ENCODE results near the gene ADAM8.

Gene ADAM8

DNA sequence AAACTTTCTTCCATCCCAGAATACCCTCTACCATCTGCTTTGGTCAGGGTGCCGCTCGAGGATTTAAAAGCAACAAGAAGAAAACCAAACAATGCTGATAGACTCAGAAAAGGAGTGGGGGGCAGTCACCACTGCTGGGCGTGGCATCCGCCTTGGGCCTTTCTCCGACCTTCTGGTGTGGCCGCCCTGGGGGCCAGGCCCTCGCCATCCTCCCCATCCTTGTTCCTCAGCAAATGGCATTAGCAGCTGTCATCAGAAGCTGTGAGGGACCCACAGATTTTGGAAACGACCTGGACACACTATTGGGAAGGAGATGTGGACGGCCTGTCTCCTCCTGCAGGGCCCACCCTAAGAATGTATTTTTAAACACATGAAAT, 36.1 kb upstream of the ADAM8 start:
- DNase-seq (ENCODE audit: extremely low spot score) = no peak
- TF ChIP-seq, protein P1, sequence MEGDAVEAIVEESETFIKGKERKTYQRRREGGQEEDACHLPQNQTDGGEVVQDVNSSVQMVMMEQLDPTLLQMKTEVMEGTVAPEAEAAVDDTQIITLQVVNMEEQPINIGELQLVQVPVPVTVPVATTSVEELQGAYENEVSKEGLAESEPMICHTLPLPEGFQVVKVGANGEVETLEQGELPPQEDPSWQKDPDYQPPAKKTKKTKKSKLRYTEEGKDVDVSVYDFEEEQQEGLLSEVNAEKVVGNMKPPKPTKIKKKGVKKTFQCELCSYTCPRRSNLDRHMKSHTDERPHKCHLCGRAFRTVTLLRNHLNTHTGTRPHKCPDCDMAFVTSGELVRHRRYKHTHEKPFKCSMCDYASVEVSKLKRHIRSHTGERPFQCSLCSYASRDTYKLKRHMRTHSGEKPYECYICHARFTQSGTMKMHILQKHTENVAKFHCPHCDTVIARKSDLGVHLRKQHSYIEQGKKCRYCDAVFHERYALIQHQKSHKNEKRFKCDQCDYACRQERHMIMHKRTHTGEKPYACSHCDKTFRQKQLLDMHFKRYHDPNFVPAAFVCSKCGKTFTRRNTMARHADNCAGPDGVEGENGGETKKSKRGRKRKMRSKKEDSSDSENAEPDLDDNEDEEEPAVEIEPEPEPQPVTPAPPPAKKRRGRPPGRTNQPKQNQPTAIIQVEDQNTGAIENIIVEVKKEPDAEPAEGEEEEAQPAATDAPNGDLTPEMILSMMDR (IDR thresholded peaks at IDR 0.05; ENCODE audit: control extremely low read depth, extremely low read depth, low read depth, missing control alignments) = no peak
- CTCF ChIA-PET = interaction anchor here (1.2 to 4.2 kb wide), 3 partner anchors 11 to 77 kb away, joined by 3 to 44 read pairs (median 13); no protein-coding TSS in a partner anchor
- POLR2A ChIA-PET = no interaction called here

DNA sequence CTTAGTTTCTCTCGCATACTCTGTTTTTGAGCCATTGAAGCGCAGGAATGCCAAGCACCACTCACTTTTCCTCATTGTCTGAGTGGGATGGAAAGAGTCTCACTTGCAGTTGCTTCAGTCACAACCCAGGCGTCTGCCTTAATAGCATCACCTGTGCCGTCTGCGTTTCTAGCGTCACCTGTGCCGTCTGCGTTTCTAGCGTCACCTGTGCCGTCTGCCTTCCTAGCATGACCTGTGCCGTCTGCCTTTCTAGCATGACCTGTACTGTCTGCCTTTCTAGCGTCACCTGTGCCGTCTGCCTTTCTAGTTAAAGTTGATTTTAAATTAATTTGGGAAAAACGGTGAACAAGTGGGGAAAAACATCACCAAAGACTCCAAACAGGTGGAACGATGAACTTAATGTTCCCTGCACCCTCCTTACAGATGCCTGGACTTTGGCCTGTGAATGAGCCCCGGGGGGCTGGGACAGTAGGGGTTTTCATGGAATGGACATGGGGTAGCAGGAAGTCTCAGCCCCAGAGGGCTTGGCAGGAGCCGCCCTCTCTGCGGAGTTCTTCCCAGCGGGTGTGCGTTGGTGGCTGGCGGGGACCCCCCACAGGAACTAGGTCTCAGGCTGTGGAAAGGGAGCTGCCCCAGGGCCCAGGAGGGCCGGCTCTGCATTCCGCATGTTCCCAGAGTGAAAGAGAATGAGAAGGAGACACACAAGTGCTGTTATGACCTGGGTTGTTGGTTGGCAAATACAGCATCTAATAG, 35.5 kb upstream of the ADAM8 start:
- POLR2A ChIA-PET = no interaction called here
- CTCF ChIA-PET = interaction anchor here (4.2 kb wide), 1 partner anchor 16 kb away, joined by 44 read pairs; no protein-coding TSS in a partner anchor
- no peak for DNase-seq (ENCODE audit: extremely low spot score)
- TF ChIP-seq, protein P1 (IDR thresholded peaks at IDR 0.05; ENCODE audit: control extremely low read depth, extremely low read depth, low read depth, missing control alignments) = no peak

DNA sequence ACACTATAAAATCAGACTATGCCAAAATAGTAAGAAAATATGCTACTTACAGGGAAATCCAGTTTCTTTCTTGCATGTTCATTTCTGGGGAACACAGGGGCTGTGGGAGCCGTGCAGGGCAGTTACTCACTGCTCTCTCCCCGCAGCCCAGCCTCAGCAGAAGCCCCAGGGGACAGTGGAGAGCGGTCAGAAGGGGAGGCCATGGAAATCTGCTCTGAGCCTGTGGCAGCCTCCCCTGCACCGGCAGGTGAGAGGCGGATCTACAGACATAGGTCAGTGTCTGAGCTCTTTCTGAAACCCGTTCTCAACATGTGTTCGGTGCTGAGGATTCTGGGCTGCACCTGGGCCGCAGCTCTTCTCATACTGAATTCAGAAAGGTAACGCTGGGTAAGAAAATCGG, 34.9 kb upstream of the ADAM8 start:
- ChIA-PET CTCF (no interaction called here), POLR2A (no interaction called here)
- no peak for DNase-seq (ENCODE audit: extremely low spot score)
- TF ChIP-seq, protein P1 (IDR thresholded peaks at IDR 0.05; ENCODE audit: control extremely low read depth, extremely low read depth, low read depth, missing control alignments) = no peak

DNA sequence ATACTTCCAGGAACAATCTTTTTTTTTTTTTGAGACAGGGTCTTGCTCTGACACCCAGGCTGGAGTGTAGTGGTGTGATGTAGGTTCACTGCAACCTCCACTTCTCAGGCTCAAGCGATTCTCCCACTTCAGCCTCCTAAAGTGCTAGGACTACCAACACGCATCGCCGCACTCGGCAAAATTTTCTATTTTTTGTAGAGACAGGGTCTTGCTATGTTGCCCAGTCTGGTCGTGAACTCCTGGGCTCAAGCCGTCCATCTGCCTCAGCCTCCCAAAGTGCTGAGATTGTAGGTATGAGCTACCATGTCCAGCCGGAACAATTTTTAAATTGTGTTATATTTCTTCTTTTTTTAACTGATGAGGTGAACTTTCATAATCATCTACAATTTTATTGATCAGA, 34.1 kb upstream of the ADAM8 start:
- TF ChIP-seq, protein P1 (IDR thresholded peaks at IDR 0.05; ENCODE audit: control extremely low read depth, extremely low read depth, low read depth, missing control alignments) = no peak
- CTCF ChIA-PET = interaction anchor here (1.7 kb wide), 1 partner anchor 19 kb away, joined by 8 read pairs; no protein-coding TSS in a partner anchor
- no peak for DNase-seq (ENCODE audit: extremely low spot score)
- POLR2A ChIA-PET = no interaction called here

DNA sequence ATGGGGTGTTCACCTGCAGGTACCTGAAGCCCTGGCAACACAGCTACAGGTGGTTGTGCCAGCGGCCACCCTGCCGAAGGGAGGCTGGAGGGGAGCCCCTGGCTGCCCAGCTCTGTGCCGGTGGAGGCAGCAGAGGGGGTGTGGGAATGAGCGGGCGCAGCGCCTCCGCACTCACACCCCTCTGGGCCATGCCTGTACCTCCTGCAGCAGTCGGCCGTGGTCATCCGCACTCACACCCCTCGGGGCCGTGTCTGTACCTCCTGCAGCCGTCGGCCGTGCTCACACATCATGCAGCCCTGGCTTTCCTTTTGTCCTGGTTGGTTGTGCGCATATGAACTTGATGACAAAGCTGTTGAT, 33.7 kb upstream of the ADAM8 start:
- POLR2A ChIA-PET = no interaction called here
- no peak for DNase-seq (ENCODE audit: extremely low spot score)
- TF ChIP-seq, protein P1 (IDR thresholded peaks at IDR 0.05; ENCODE audit: control extremely low read depth, extremely low read depth, low read depth, missing control alignments) = no peak
- CTCF ChIA-PET = interaction anchor here (1.7 kb wide), 1 partner anchor 19 kb away, joined by 8 read pairs; no protein-coding TSS in a partner anchor

DNA sequence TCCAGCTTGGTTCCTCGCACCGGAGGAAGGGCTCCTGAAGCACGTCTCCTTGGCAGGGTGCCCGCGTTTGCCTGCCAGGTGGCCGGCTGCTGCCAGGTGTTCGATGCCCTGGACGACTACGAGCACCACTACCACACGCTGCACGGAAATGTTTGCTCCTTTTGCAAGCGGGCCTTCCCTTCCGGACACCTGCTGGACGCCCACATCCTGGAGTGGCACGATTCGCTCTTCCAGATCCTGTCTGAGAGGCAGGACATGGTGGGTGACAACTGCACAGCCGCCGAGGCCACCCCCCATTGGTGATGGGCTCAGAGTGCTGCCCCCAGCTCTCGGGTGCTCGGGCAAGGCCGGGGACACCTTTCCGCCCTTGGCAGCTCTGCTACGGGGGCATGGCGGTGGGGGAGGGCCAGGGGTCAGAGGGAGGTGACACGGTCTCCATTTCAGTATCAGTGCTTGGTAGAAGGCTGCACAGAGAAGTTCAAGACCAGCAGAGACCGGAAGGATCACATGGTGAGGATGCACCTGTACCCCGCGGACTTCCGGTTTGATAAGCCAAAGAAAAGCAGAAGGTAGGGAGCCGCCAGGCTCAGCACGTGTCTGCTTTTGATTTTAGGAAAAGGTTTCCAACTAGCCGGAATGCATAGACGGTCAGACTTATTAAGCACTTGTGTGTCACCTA, 33.2 kb upstream of the ADAM8 start:
- CTCF ChIA-PET = interaction anchor here (0.6 to 1.7 kb wide), 2 partner anchors 20 to 35 kb away, joined by 3 to 8 read pairs; no protein-coding TSS in a partner anchor
- DNase-seq (ENCODE audit: extremely low spot score) = no peak
- POLR2A ChIA-PET = no interaction called here
- TF ChIP-seq, protein P1 (IDR thresholded peaks at IDR 0.05; ENCODE audit: control extremely low read depth, extremely low read depth, low read depth, missing control alignments) = no peak

Measured in GM10248 (cell line).